Brain microvascular endothelial cell (primary cell): Measurements from ENCODE around the gene FUT8.

Source experiments
- DNase-seq: peaks from one replicate; pipeline ENCODE4 v3.0.0-alpha.2; 2020
- H3K27ac ChIP-seq: fragments of 250-450 bp; sonication (Bioruptor Pico); 2 replicates; pipeline ENCODE4 v1.5.1; 2020; ENCODE audit warnings: mild to moderate bottlenecking, moderate library complexity
- H3K27me3 ChIP-seq: fragments of 250-450 bp; sonication (Bioruptor Pico); replicated peaks from 2 replicates; pipeline ENCODE4 v1.5.1; 2020; ENCODE audit warnings: mild to moderate bottlenecking
- H3K36me3 ChIP-seq: fragments of 250-450 bp; sonication (Bioruptor Pico); replicated peaks from 2 replicates; pipeline ENCODE4 v1.5.1; 2020; ENCODE audit warnings: mild to moderate bottlenecking
- H3K4me3 ChIP-seq: 2 replicates; pipeline ENCODE4 v1.5.1; 2011; ENCODE audit warnings: low read depth, mild to moderate bottlenecking, control low read depth, low read length, moderate library complexity
- CTCF ChIP-seq: IDR thresholded peaks from 2 replicates; pipeline ENCODE4 v1.5.1; 2011; ENCODE audit warnings: low read depth, mild to moderate bottlenecking, moderate library complexity, low read length, control low read depth, inconsistent platforms; ENCODE audit errors: missing control alignments
- in situ Hi-C: cut with HindIII; loops from 2 replicates; pipeline ENCODE4 v1.10.0; 2017; ENCODE audit warnings: low sequenced_read_pairs, low pct_ligation_motif_present

FUT8 gene

DNA sequence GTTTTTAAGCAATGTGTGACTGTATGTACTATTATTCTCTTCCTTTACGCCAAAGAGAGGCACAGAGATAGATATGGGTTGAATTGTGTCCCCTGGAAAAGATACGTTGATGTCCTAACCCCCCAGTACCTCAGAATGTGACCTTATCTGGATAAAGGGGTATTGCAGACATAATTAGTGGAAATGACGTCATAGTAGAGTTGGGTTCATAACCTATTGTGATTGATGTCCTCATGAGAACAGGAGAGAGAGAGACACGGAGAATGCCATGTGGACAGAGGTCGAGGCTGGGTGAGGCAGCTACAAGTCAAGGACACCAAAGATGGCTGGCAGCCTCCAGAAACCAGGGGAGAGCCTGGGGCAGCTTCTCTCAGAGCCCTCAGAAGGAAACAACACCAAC, 376.3 kb downstream of the FUT8 start:
- Histone ChIP-seq H3K27ac (no peak overlapping the region), H3K36me3 (no peaks in the 10 kb centered on the region), H3K27me3 (no peaks in the 10 kb centered on the region), H3K4me3 (no peak overlapping the region)
- TF ChIP-seq CTCF: no peak
- DNase-seq: no peak
- in situ Hi-C loops: no loop called here

GRCh38 chr14:65789363-65789762, 376.8 kb downstream of the FUT8 start:
- in situ Hi-C loops: no loop called here
- Histone ChIP-seq H3K27me3 (no peaks in the 10 kb centered on the region), H3K4me3 (no peak overlapping the region), H3K27ac (no peak overlapping the region), H3K36me3 (no peaks in the 10 kb centered on the region)
- no peak for DNase-seq
- TF ChIP-seq CTCF: no peak

DNA sequence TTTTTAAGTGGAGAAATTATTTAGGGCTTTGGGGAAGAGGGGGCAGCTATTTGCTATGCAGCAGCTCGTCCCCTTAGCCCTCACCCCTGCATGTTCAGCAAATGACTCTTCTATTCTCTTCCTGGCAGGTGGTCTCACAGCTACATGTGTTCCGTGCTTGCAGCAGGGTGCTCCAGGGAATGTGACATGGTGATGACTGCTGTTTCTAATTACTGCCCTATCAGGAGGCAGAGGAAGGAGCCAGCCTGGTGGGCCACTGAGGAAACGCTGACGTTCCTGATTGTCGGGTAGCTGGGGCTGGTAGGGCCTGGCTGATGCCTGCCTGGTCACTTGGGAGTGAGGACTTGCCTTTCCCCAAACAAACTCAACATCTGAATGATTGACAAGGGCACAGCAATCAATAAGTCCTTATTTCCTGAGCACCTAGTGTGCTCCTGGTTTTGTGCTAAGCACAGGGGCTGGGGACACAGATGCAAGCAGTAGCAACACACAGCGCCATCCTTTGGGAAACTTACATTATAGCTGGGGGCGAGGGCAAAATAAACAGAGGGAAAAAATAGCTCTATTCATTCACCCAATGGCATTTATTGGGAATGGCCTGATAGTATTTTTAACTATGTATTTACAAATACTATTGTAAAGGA, 377.8 kb downstream of the FUT8 start:
- no peak for DNase-seq
- TF ChIP-seq CTCF: no peak
- in situ Hi-C loops: no loop called here
- Histone ChIP-seq H3K4me3 (no peak overlapping the region), H3K27ac (no peak overlapping the region), H3K27me3 (no peaks in the 10 kb centered on the region), H3K36me3 (no peaks in the 10 kb centered on the region)

DNA sequence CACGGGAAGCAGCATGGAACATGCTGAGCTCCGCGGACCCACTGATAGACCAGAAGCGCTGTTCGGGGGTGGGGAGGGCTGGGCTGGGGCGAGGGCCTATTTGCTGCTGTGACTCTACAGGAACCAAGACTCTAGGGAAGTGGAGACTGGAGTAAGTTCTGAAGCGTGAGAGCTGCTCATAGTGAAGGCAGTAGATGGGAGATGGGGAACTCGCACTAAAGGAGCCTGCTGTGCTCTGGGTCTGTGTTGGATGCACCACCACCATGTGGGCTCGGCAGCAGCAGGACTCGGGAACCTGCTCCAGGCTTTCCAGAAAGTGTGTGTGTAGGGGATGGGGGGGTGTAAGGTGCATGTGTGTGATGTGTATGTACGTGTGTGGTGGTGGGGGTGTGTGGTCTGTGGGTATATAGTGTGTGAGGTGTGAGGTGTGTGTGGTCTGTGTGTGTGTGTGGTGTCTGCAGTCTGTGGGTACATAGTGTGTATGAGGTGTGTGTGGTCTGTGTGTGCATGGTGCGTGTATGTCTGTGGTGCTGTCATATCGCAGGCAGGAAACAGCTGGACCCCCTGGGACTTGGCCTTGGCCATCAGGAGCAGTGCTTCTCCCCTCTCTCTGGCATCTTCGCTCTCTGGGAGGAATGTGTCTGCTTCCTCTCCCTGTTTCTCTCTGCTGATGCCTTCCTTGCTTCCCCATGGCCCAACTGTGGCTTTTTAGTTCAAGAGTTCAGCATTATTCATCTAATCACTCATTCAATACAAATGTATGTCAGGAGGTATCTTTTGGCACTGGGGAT, 378.9 kb downstream of the FUT8 start:
- Histone ChIP-seq H3K27me3 (no peaks in the 10 kb centered on the region), H3K27ac (peak overlapping the region; percentile 66), H3K36me3 (no peaks in the 10 kb centered on the region), H3K4me3 (no peak overlapping the region)
- DNase-seq: peak; percentile 85
- in situ Hi-C loops: no loop called here
- TF ChIP-seq CTCF: no peak

DNA sequence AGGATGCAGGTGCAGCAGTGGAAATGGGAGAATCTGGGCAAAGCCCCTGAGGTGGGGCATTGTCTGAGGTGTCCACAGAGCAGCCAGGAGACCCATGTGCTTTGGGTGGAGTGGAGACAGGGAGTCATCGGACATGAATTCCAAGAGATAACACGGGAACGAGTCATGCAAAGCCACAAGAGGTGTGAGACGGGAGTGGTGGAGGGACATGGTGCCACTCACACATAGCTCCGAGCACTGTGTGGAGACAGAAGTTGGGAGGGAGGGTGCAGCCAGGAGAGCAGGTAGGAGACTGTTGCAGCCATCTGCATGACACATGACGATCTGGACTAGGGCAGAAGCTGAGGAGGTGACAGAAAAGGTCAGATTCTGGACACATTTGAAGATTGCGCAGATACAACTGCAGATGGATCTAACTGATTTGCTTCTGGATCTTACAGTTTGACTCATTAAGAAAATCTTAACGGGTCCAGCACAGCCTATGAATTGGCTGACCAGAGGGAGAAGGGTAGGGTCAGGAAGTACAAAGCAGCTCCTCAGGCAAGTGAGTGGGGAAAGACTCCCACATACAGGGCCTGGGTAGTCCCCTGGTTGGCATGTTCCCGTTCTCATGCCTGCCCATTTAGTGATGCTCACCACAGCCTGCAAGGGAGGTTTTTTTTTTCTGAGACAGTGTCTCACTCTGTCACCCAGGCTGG, 379.8 kb downstream of the FUT8 start:
- Histone ChIP-seq H3K36me3 (no peaks in the 10 kb centered on the region), H3K27ac (peak overlapping the region; percentile 66), H3K4me3 (no peak overlapping the region), H3K27me3 (no peaks in the 10 kb centered on the region)
- DNase-seq: peak; percentile 68
- in situ Hi-C loops: no loop called here
- TF ChIP-seq CTCF: no peak
